Measurements from ENCODE around the gene RDH5.

The RDH5 gene

DNA sequence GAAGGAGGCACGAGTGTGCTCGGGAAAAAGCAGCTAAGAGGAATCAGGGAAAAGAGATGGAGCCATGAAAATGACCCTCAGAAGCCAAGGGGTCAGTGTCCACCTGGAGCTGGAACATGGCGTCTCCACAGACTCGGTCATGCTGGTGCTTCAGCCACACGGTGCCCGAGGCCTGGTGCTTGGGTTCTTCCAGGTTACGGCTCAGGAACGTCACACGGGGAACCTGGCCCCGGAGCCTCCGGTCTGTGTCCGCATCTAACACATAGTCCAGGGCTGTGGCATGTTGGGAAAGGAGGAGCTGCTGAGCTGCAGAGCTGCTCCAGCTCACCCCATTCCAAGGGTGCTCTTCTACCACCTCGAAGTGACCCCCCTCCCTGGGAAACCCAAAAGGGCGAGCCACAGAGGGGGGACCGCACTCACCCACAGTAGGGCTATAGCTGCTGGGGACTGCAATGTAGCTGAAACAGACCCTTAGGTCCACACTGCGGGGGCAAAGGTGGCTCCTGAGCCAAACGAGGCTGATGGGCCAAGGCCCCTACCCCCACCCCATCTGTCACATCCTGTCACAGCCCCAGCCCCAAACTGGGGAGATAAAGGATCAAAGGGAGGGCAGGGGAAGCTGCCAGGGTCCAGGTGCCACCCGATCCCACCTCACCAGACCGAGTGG is 23.3 kb upstream of the RDH5 start:
- DNase-seq, result no peak

DNA sequence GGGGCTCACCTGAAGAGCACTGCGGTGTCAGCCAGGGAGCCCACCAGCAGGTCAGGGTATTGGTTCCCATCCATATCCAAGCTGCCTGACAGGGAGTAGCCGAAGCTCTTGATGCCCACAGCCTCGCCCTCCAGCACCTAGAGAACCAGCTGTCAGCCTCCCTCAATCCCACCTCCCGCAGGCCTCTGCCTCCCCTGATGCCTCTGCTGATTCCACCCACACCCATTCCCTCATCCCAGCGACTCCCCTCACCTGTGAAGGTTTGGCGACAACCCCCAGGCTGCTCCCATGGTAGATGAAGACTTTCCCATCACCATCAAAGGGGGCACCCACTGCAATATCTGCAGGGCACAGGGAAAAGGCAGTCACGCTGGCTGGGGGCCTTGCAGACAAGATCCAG is 22.5 kb upstream of the RDH5 start:
- DNase-seq, result no peak

GRCh38 chr12:55698241-55698955 is 21.8 kb upstream of the RDH5 start:
- no peak for DNase-seq

- no peak for DNase-seq
Measured at GRCh38 chr12:55698965-55699364, 21.2 kb upstream of the RDH5 start.

GRCh38 chr12:55699471-55700055 is 20.6 kb upstream of the RDH5 start:
- no peak for DNase-seq

- no peak for DNase-seq
Measured at GRCh38 chr12:55700255-55701018, 19.8 kb upstream of the RDH5 start.

- no peak for DNase-seq
Measured at GRCh38 chr12:55702861-55703260, 17.3 kb upstream of the RDH5 start.

DNA sequence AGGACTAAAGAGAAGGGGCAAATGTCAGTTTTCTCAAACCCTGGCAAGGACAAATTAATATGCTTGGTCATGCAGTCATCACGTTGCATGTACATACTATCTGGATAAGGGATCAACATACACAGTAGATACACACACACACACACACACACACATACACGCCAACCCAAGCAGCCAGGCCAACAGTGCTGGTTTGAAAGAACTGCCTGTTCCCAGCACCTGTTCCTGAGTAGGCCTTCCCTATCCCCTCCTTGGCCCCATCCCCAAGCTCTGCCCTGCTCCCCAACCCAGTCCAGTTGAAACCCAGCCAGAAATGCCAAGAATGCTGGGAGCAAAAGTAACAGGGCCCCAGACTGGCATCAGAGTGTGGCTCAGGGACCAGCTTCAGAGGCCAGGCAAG is 16.9 kb upstream of the RDH5 start:
- DNase-seq, result no peak

DNA sequence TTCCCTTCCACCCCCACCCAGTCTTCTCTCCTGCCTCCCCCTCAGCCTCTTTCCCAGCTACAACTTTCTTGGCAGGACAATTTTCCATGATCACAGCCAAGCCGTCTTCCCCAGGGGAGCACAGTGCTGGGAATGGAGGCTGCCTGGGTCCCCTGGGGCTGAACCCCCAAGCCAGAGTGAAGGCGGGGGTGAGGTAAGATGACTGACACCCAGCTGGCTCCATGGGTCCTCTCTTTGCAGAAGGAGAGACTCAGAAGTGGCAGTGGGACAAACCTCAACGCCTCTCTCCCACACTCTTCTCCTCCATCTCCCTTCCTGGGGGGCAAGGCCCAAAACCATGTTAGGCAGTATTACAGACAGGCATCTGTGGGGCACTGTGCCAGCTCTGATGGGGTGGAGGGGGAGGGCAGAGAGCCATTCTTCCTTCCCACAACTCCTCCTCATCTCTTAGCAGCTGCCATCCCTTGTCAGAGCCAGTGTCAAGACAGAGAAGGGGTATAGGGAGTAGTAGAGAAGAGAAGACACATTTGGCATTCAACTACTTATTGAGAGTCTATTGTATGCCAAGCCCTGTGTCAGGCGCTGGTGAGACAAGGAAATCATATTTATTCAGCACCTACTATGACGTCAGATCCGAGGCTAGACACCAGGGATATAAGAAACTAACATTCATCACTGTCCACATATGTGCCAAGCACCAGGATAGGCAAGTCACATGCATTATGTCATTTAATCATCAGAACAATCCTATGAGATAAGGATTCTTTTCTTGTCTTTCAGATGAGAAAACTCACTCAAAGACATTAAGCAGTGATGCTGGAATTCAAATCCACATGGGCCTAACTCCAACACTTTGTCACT is 16.1 kb upstream of the RDH5 start:
- no peak for DNase-seq

DNA sequence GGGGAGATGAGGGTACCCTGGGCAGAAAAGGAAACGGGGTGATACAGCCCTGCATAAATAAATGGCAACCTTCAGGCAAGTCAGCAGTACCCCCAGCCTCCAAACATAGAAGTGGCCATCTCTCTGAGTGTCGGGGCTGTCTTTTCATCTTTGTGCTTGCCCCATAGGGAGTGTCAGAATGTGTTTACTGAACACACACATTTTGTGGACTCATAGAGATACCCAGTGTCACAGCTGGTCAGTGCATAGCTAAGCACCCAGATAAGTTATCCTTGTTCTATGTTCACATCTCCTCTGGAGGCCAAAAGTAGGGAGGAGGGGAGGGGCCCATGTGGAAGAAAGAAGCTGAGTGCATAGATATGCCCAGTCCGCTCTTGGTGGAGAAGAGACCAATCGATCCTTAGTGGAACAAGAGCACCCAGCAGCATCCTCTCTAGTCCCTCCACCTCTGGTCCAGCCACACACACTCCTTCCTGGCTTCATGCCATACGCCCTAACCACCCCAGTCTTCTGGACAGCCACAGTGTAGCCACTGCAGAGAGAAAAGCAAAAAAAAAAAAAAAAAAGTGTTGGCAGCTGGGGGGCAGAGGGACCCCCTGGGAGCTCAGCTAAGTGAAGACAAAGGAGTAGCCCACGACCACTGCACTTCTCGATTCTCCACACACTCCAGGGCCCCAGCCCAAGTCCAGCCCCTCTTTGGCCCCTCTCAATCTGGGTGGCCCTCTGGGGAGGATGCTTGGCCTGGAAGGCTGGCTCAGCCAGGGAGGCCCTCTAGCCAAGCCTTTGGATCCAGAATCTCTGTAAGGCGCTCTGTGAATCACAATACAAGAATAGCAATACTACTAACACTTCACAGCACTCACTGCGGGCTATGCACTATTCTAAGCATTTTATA is 15.1 kb upstream of the RDH5 start:
- no peak for DNase-seq

GRCh38 chr12:55705782-55706402 is 14.3 kb upstream of the RDH5 start:
- no peak for DNase-seq

GRCh38 chr12:55706568-55707218 is 13.5 kb upstream of the RDH5 start:
- no peak for DNase-seq

DNA sequence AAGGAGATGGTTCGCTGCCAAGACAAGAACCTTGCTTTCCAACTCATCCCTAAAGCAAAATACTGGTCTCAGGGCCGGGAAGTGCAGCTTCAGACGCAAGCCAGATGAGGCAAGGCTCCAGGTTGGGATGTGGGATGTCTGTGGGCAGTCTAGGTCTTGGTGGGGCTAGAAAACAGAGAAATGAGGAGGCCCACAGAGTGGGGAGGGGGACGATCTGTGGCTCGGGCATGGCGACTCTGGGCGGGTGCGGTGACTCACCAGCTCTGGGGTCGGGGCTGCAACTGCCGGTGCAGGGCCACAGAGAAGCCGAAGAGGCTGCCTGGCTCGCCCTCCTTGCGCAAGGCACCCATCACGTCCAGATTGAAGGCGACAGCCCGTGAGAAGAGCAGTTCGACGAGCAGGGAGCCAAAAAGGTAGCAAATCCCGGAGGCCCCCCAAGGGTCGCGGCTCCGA is 12.9 kb upstream of the RDH5 start:
- DNase-seq, result no peak

DNA sequence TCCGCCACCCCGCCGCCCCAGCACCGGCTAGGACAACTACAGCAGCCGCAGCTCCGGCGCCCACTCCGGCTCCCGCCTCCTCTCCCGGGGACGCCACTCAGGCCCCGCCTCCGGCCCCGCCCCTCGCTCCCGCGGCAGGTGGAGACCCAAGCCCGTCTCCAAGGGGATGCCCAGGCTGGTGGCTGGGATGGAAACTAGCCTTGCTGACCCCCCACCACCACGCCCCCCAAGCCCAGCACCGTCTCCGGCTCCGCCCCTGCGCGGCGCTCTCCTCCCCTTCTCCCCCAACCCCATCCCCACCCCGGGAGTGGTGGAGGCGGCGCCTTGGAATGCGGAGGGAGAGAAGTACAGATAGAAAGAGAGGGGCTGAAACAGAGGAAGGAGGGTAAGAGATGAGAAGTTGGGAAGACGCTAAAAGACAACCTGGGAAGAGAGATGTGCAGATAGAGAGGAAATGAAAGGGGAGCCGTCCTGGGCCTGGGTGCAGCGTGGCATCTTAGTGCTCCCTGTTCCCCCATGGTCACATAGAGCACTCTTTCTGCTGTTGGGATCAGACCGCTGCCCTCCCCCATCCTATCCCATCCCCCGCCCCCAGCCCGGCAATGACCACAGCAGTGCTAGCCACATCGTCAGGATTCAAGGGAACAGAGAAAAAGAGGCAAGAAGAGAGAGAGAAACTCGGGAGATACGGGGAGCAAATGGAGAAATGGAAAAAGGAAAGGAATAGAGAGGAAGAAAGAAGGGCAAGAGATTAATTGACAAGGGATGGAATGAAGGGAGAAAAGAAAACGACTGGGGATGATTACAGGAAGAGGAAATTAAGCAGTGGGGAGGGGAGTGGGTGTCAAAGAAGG is 12.1 kb upstream of the RDH5 start, which contains the start of gene ITGA7:
Gene ITGA7 (minus strand): TSS at position 64 of the 854 bp plus-strand sequence. CDS start 222 bp downstream, outside the sequence.
- peak; percentile 66 for DNase-seq

- no peak for DNase-seq
Measured at GRCh38 chr12:55708695-55709233, 11.4 kb upstream of the RDH5 start.

DNA sequence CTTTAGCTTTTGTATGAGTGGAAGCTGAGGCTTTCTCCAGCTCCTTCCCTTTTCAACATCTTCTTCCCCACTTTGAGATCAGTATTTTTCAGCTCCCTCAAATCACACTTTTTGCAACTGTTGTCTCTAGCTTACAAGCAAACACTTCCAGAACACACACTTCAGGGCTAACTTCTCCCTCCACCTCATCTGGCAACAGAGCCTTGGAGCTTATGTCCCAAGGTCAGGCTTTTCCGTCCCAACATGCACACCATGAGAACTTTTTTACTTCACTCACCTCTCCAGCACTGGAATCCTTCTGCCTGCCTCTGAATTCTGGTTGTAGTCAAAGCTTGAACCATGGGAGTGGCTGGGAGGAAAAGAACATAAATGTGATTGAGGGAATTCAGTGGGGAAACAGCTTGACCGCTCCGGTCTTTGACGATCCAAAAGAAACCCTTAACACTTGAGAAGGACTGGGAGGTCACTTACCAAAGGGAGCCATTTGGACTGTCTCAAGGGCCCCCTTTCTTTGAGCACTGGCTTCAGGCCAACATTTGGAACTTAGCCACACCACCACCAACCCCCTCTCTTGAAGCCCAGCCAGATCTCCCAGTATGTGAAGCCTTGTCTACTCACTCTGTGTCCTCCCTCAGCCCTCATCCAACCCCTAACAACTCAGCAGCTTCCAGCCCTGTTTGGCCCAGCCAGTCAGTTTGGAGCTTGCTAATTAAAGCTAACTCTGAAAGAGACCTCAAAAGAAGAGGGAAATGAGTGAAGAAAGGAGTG is 8.2 kb upstream of the RDH5 start:
- DNase-seq, result no peak

DNA sequence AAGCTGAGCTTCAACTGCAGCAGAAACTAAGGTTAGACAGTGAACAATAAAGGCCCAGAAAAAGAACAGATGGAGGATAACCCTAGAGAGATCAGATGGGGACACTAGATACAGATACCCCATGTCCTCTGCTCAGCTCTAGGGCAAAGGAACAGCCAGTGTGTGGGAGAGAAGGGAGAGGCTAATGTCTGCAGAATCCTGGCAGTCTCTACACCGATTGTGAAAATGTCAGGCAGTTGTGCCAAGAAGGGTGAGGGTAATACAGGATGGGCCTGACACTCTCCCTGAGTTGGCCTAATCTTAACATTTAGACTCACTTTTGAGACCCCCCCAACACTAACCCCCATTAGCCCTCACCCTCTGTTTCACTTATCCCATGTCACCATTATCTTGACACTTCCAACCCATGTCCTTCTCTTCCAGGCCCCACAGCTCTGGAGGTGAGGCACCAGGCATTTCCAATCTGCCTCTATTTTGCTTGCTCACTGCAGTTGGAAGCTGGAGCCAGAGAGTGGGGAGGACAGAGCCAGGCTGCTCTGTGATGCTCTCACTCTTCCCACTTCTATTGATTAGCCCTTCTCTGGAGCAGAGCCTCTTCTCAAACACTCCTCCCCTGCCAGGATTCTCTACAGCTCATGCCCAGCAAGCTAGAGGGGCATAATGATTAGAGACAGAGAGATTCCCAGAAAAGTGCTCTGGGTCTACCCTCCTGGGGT is 7.3 kb upstream of the RDH5 start:
- DNase-seq, result no peak

Data from stimulated activated CD4-positive, alpha-beta T cell treated with anti-CD3 and anti-CD28 coated beads, Interleukin-4, amount 100 ng/mL, for 24 hours (primary cell).